ENCODE results near the gene TEX44.

The TEX44 gene

GRCh38 chr2:231547315-231548110 is 45.2 kb upstream of the TEX44 start:
- no peak for TF ChIP-seq POLR2AphosphoS5 (IDR thresholded peaks at IDR 0.05; ENCODE audit: low read depth)
- no peak for TF ChIP-seq GABPA (IDR thresholded peaks at IDR 0.05; ENCODE audit: low read depth)
- no peak for TF ChIP-seq REST (IDR thresholded peaks at IDR 0.05; ENCODE audit: insufficient replicate concordance, low read depth)
- TF ChIP-seq CTCF (IDR thresholded peaks at IDR 0.05; ENCODE audit: insufficient read depth, low read length): no peak
- no peak for TF ChIP-seq SPI1 (IDR thresholded peaks at IDR 0.05; ENCODE audit: borderline replicate concordance, low read depth)
- H3K27ac ChIP-seq (replicated peaks): no peak overlapping the region
- no peaks in the 10 kb centered on the region for H3K27me3 ChIP-seq (ENCODE audit: insufficient read depth, poor library complexity, severe bottlenecking)
- H3K4me3 ChIP-seq (replicated peaks; ENCODE audit: insufficient read depth, low read length): no peak overlapping the region
- DNase-seq (ENCODE audit: low read depth in 1 of 2, low spot score in 1 of 2): no peak

- DNase-seq (ENCODE audit: low read depth in 1 of 2, low spot score in 1 of 2): no peak
- Histone ChIP-seq H3K27me3 (ENCODE audit: insufficient read depth, poor library complexity, severe bottlenecking) (no peaks in the 10 kb centered on the region), H3K4me3 (replicated peaks; ENCODE audit: insufficient read depth, low read length) (no peak overlapping the region), H3K27ac (replicated peaks) (no peak overlapping the region)
- TF ChIP-seq SPI1 (IDR thresholded peaks at IDR 0.05; ENCODE audit: borderline replicate concordance, low read depth) (no peak), CTCF (IDR thresholded peaks at IDR 0.05; ENCODE audit: insufficient read depth, low read length) (no peak), GABPA (IDR thresholded peaks at IDR 0.05; ENCODE audit: low read depth) (no peak), POLR2AphosphoS5 (IDR thresholded peaks at IDR 0.05; ENCODE audit: low read depth) (no peak), REST (IDR thresholded peaks at IDR 0.05; ENCODE audit: insufficient replicate concordance, low read depth) (no peak)
These were observed 43.9 kb upstream of the TEX44 start for GRCh38 chr2:231548752-231549151.

GRCh38 chr2:231549446-231550239 is 43.0 kb upstream of the TEX44 start:
- DNase-seq (ENCODE audit: low read depth in 1 of 2, low spot score in 1 of 2): no peak
- Histone ChIP-seq H3K27ac (replicated peaks) (no peak overlapping the region), H3K4me3 (replicated peaks; ENCODE audit: insufficient read depth, low read length) (no peak overlapping the region)

More at GRCh38 chr2:231549446-231550239, 43.0 kb upstream of the TEX44 start:
- no peak for TF ChIP-seq POLR2AphosphoS5 (IDR thresholded peaks at IDR 0.05; ENCODE audit: low read depth)
- no peak for TF ChIP-seq SPI1 (IDR thresholded peaks at IDR 0.05; ENCODE audit: borderline replicate concordance, low read depth)
- no peak for TF ChIP-seq GABPA (IDR thresholded peaks at IDR 0.05; ENCODE audit: low read depth)
- TF ChIP-seq CTCF (IDR thresholded peaks at IDR 0.05; ENCODE audit: insufficient read depth, low read length): no peak
- no peak for TF ChIP-seq REST (IDR thresholded peaks at IDR 0.05; ENCODE audit: insufficient replicate concordance, low read depth)
- H3K27me3 ChIP-seq (ENCODE audit: insufficient read depth, poor library complexity, severe bottlenecking): no peaks in the 10 kb centered on the region

All from HL-60 (cell line).